Nephron progenitor cell (in vitro differentiated cells): ENCODE results near the gene IQCM.
A peak's percentile ranks its signal among the peaks of the same experiment; 100 is the strongest.

Experiments used
- DNase-seq: peaks from one replicate; pipeline ENCODE4 v3.0.0; 2021
- H3K27ac Mint-ChIP-seq: 2 replicates; pipeline ENCODE4 v1.8.0; 2021; ENCODE audit warnings: mild to moderate bottlenecking, moderate library complexity, mixed read lengths
- H3K27me3 Mint-ChIP-seq: 2 replicates; pipeline ENCODE4 v1.8.0; 2021; ENCODE audit warnings: mild to moderate bottlenecking, low read depth, mixed read lengths; ENCODE audit not compliant: poor library complexity
- H3K36me3 Mint-ChIP-seq: 2 replicates; pipeline ENCODE4 v1.8.0; 2021; ENCODE audit warnings: low read depth, mixed read lengths
- H3K4me1 Mint-ChIP-seq: 2 replicates; pipeline ENCODE4 v1.8.0; 2021; ENCODE audit warnings: mixed read lengths
- H3K4me3 Mint-ChIP-seq: 2 replicates; pipeline ENCODE4 v1.8.0; 2021; ENCODE audit warnings: mild to moderate bottlenecking, moderate library complexity, mixed read lengths
- H3K9me3 Mint-ChIP-seq: 2 replicates; pipeline ENCODE4 v1.8.0; 2021; ENCODE audit warnings: mild to moderate bottlenecking, moderate library complexity, mixed read lengths
- CTCF ChIP-seq: fragments of 200-600 bp; sonication (generic); IDR thresholded peaks from 2 replicates; pipeline ENCODE4 v1.5.0; 2021; ENCODE audit warnings: antibody characterized with exemption

IQCM gene

GRCh38 chr4:149768477-149768876 lies 47.2 kb downstream of the IQCM start:
- Mint-ChIP-seq H3K4me3 (no peak overlapping the region), H3K36me3 (no peaks in the 10 kb centered on the region), H3K4me1 (no peaks in the 10 kb centered on the region), H3K9me3 (no peaks in the 10 kb centered on the region), H3K27ac (no peak overlapping the region), H3K27me3 (no peaks in the 10 kb centered on the region)
- no peak for TF ChIP-seq CTCF
- DNase-seq = no peak

GRCh38 chr4:149766135-149766534 lies 49.5 kb downstream of the IQCM start:
- H3K9me3 Mint-ChIP-seq = no peaks in the 10 kb centered on the region
- no peaks in the 10 kb centered on the region for H3K4me1 Mint-ChIP-seq
- no peak for TF ChIP-seq CTCF
- H3K27ac Mint-ChIP-seq = no peak overlapping the region
- H3K27me3 Mint-ChIP-seq = no peaks in the 10 kb centered on the region
- H3K4me3 Mint-ChIP-seq = no peak overlapping the region
- no peaks in the 10 kb centered on the region for H3K36me3 Mint-ChIP-seq
- no peak for DNase-seq

GRCh38 chr4:149765630-149766029 lies 50.0 kb downstream of the IQCM start:
- H3K36me3 Mint-ChIP-seq = no peaks in the 10 kb centered on the region
- no peak overlapping the region for H3K4me3 Mint-ChIP-seq
- no peaks in the 10 kb centered on the region for H3K9me3 Mint-ChIP-seq
- H3K27me3 Mint-ChIP-seq = no peaks in the 10 kb centered on the region
- no peak for DNase-seq
- no peak overlapping the region for H3K27ac Mint-ChIP-seq
- no peaks in the 10 kb centered on the region for H3K4me1 Mint-ChIP-seq
- no peak for TF ChIP-seq CTCF

GRCh38 chr4:149755969-149756368 lies 59.7 kb downstream of the IQCM start:
- Mint-ChIP-seq H3K9me3 (no peaks in the 10 kb centered on the region), H3K36me3 (no peaks in the 10 kb centered on the region), H3K4me3 (no peak overlapping the region), H3K27ac (no peak overlapping the region), H3K4me1 (no peaks in the 10 kb centered on the region), H3K27me3 (no peaks in the 10 kb centered on the region)
- DNase-seq = no peak
- TF ChIP-seq CTCF = no peak

GRCh38 chr4:149754526-149754925 lies 61.1 kb downstream of the IQCM start:
- no peaks in the 10 kb centered on the region for H3K36me3 Mint-ChIP-seq
- TF ChIP-seq CTCF = no peak
- H3K27me3 Mint-ChIP-seq = no peaks in the 10 kb centered on the region
- no peak for DNase-seq
- H3K4me3 Mint-ChIP-seq = no peak overlapping the region
- no peaks in the 10 kb centered on the region for H3K4me1 Mint-ChIP-seq
- H3K27ac Mint-ChIP-seq = peak overlapping the region; percentile 61
- no peaks in the 10 kb centered on the region for H3K9me3 Mint-ChIP-seq

- Mint-ChIP-seq H3K36me3 (no peaks in the 10 kb centered on the region), H3K27ac (no peak overlapping the region), H3K4me1 (no peaks in the 10 kb centered on the region), H3K9me3 (no peaks in the 10 kb centered on the region), H3K27me3 (no peaks in the 10 kb centered on the region), H3K4me3 (no peak overlapping the region)
- no peak for DNase-seq
- TF ChIP-seq CTCF = no peak
Measured at GRCh38 chr4:149752729-149753128, 62.9 kb downstream of the IQCM start.
